Caco-2 (cell line): ENCODE measurements around the gene MPPE1. TPM values are rescaled to one million over a fixed set of nuclear protein-coding genes. Genes with fewer than 3 reads are reported as not detected.

Experiments
- BruUV-seq: library from RNA; stranded (reverse); fragments of 400-500 nt; replicated peaks from 2 replicates; lab custom pipeline; 2021; lab: Mats Ljungman, UMichigan
- CTCF ChIA-PET: fragments of 300-600 bp; sonication (Branson Sonifier 250); formaldehyde crosslinking; loops from one replicate; lab custom pipeline; 2022; ENCODE audit warnings: antibody characterized with exemption; lab: Charles Lee
- POLR2A ChIA-PET: fragments of 300-600 bp; sonication (Branson Sonifier 250); formaldehyde crosslinking; loops from one replicate; lab custom pipeline; 2022; ENCODE audit warnings: antibody characterized with exemption; lab: Charles Lee
- DNase-seq, 2 experiments: peaks; one replicate each; pipeline versions ENCODE4 v3.0.0 to v3.0.0-alpha.2; 2020 to 2022
- H3K27me3 ChIP-seq: replicated peaks from 2 replicates; pipeline ENCODE4 v1.6.0; 2011; ENCODE audit warnings: low read length; ENCODE audit not compliant: control insufficient read depth, insufficient read depth
- H3K36me3 ChIP-seq: 2 replicates; pipeline ENCODE4 v1.5.1; 2011; ENCODE audit warnings: low read length; ENCODE audit not compliant: control insufficient read depth, insufficient read depth
- H3K4me1 ChIP-seq: fragments of 250-450 bp; sonication (Bioruptor Pico); 2 replicates; pipeline ENCODE4 v1.5.1; 2020; ENCODE audit warnings: mild to moderate bottlenecking
- H3K4me3 ChIP-seq: 2 replicates; pipeline ENCODE4 v1.5.1; 2011; ENCODE audit warnings: low read depth, mild to moderate bottlenecking, control low read depth, low read length
- H3K9me3 ChIP-seq: fragments of 250-450 bp; sonication (Bioruptor Pico); 2 replicates; pipeline ENCODE4 v1.5.1; 2020; ENCODE audit warnings: mild to moderate bottlenecking, moderate library complexity
- H3K27ac Mint-ChIP-seq: one replicate; pipeline ENCODE4 v1.8.0; 2022; ENCODE audit warnings: mixed read lengths; ENCODE audit not compliant: unreplicated experiment
- H3K27me3 Mint-ChIP-seq: one replicate; pipeline ENCODE4 v1.8.0; 2022; ENCODE audit warnings: mixed read lengths; ENCODE audit not compliant: insufficient read depth, unreplicated experiment
- H3K36me3 Mint-ChIP-seq: one replicate; pipeline ENCODE4 v1.8.0; 2022; ENCODE audit warnings: mild to moderate bottlenecking, mixed read lengths; ENCODE audit not compliant: insufficient read depth, unreplicated experiment
- H3K4me1 Mint-ChIP-seq: one replicate; pipeline ENCODE4 v1.8.0; 2022; ENCODE audit warnings: low read depth, mixed read lengths; ENCODE audit not compliant: unreplicated experiment
- H3K4me3 Mint-ChIP-seq: one replicate; pipeline ENCODE4 v1.8.0; 2022; ENCODE audit warnings: mild to moderate bottlenecking, moderate library complexity, mixed read lengths; ENCODE audit not compliant: unreplicated experiment
- H3K9me3 Mint-ChIP-seq: one replicate; pipeline ENCODE4 v1.8.0; 2022; ENCODE audit warnings: mixed read lengths; ENCODE audit not compliant: unreplicated experiment
- CTCF ChIP-seq, 2 experiments: fragments of 200-600 bp in 1 of 2; IDR thresholded peaks; 1 replicate in 1 of 2; 2 replicates in 1 of 2; pipeline versions ENCODE4 v1.5.1 to v1.8.0; 2011 to 2022; ENCODE audit warnings: antibody characterized with exemption in 1 of 2, control low read depth in 1 of 2, inconsistent platforms in 1 of 2, low read depth in 1 of 2, low read length in 1 of 2, mild to moderate bottlenecking in 1 of 2, moderate library complexity in 1 of 2; ENCODE audit not compliant: insufficient read depth in 1 of 2, severe bottlenecking in 1 of 2, unreplicated experiment in 1 of 2
- intact Hi-C: fragments of 100-400 bp; cut with micrococcal nuclease; formaldehyde crosslinking; loops from one replicate; pipeline ENCODE4 v1.10.0; 2022; ENCODE audit not compliant: unreplicated experiment
- total RNA-seq: library from RNA; stranded (reverse); gene quantifications from 2 replicates; pipeline ENCODE4 v1.2.3, GENCODE V29; 2022

The MPPE1 gene
- total RNA-seq, 1 experiment from 2014 or later = 52.6 TPM

- Mint-ChIP-seq H3K27ac (peak overlapping the region; percentile 91), H3K4me1 (no peaks in the 10 kb centered on the region), H3K36me3 (no peaks in the 10 kb centered on the region), H3K27me3 (no peaks in the 10 kb centered on the region), H3K9me3 (no peaks in the 10 kb centered on the region), H3K4me3 (peak overlapping the region; percentile 89)
- ChIA-PET CTCF (interaction anchor here (0.6 kb wide), 1 partner anchor 483 kb away, joined by 3 read pairs; no protein-coding TSS in a partner anchor), POLR2A (no interaction called here)
- intact Hi-C loops = loop anchor here (1.0 to 2.0 kb wide), 3 partner anchors 15 to 73 kb away; no protein-coding TSS in a partner anchor
- H3K9me3 ChIP-seq = no peaks in the 10 kb centered on the region
- TF ChIP-seq CTCF (IDR thresholded peaks at IDR 0.05; ENCODE audit: insufficient read depth in 1 of 2, low read depth in 1 of 2, low read length in 1 of 2, severe bottlenecking in 1 of 2, unreplicated experiment in 1 of 2) = no peak
- no TSS peak for BruUV-seq
- H3K27me3 ChIP-seq = no peaks in the 10 kb centered on the region
- no peak for DNase-seq
- peaks cover 25% of the 10 kb centered on the region for H3K4me1 ChIP-seq
- H3K36me3 ChIP-seq = no peaks in the 10 kb centered on the region
- peak overlapping the region; percentile 87; the same call in 1 of the 2 replicates for H3K4me3 ChIP-seq
These were observed 1.5 kb upstream of the MPPE1 start for GRCh38 chr18:11909591-11910026.

DNA sequence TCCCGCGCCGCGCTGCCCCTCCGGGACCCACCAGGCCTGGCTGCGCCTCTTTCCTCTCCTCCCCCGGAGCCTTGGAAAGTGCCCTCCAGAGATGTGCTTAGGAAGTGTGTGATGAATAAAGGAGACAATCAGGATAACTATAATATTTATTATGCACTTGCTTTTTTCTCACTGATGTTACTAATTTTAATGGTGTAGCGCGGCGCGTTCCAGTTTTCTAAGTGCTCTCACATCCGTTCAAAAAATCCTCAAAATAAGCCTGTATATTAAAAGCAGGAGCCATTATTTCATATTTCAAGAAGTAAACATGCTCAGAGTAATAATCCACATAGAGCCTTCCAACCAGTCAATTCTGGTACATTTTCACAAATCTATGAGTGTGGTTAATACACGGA, 941 bp upstream of the MPPE1 start:
- peaks cover 3% of the 10 kb centered on the region for H3K36me3 Mint-ChIP-seq
- H3K27me3 Mint-ChIP-seq = no peaks in the 10 kb centered on the region
- ChIA-PET CTCF (no interaction called here), POLR2A (interaction anchor here (0.8 to 1.5 kb wide), 2 partner anchors 24 to 72 kb away, joined by 3 to 5 read pairs; partner anchors contain the start of gene IMPA2)
- H3K27me3 ChIP-seq = no peaks in the 10 kb centered on the region
- TF ChIP-seq CTCF (IDR thresholded peaks at IDR 0.05; ENCODE audit: insufficient read depth in 1 of 2, low read depth in 1 of 2, low read length in 1 of 2, severe bottlenecking in 1 of 2, unreplicated experiment in 1 of 2) = no peak
- intact Hi-C loops = loop anchor here (1.0 to 2.0 kb wide), 3 partner anchors 16 to 73 kb away; no protein-coding TSS in a partner anchor
- H3K27ac Mint-ChIP-seq = peak overlapping the region; percentile 91
- H3K9me3 ChIP-seq = no peaks in the 10 kb centered on the region
- no peaks in the 10 kb centered on the region for H3K36me3 ChIP-seq
- no peak for DNase-seq
- H3K4me3 ChIP-seq = peak overlapping the region; percentile 87
- no peaks in the 10 kb centered on the region for H3K9me3 Mint-ChIP-seq
- peaks cover under 1% of the 10 kb centered on the region for H3K4me1 Mint-ChIP-seq
- H3K4me3 Mint-ChIP-seq = peak overlapping the region; percentile 89
- BruUV-seq = no TSS peak
- H3K4me1 ChIP-seq = peaks cover 25% of the 10 kb centered on the region

GRCh38 chr18:11906926-11907874, 917 bp downstream of the MPPE1 start:
- Mint-ChIP-seq H3K27me3 (no peaks in the 10 kb centered on the region), H3K4me1 (peaks cover 5% of the 10 kb centered on the region), H3K9me3 (no peaks in the 10 kb centered on the region), H3K4me3 (peak overlapping the region; percentile 89), H3K36me3 (peaks cover 11% of the 10 kb centered on the region), H3K27ac (peak overlapping the region; percentile 91)
- intact Hi-C loops = no loop called here
- no peaks in the 10 kb centered on the region for H3K9me3 ChIP-seq
- CTCF ChIA-PET = no interaction called here
- no peaks in the 10 kb centered on the region for H3K27me3 ChIP-seq
- no peaks in the 10 kb centered on the region for H3K36me3 ChIP-seq
- H3K4me1 ChIP-seq = peaks cover 34% of the 10 kb centered on the region
- no peak for TF ChIP-seq CTCF (IDR thresholded peaks at IDR 0.05; ENCODE audit: insufficient read depth in 1 of 2, low read depth in 1 of 2, low read length in 1 of 2, severe bottlenecking in 1 of 2, unreplicated experiment in 1 of 2)
- POLR2A ChIA-PET = interaction anchor here (1.5 kb wide), 1 partner anchor 22 kb away, joined by 3 read pairs; no protein-coding TSS in a partner anchor
- DNase-seq = no peak
- BruUV-seq = no TSS peak
- peak overlapping the region; percentile 87 for H3K4me3 ChIP-seq
